ENCODE data around the gene KRT16.

Gene KRT16

GRCh38 chr17:41602524-41602923, 10.0 kb downstream of the KRT16 start:
- Histone ChIP-seq H3K18ac (ENCODE audit: low read depth in 1 of 2, low read length in 2 of 2) (no peak overlapping the region), H3K14ac (ENCODE audit: low read length in 2 of 2) (no peak overlapping the region), H2BK15ac (ENCODE audit: low read depth, poor library complexity, severe bottlenecking) (no peak overlapping the region), H3K27me3 (ENCODE audit: control insufficient read depth in 1 of 2, insufficient read depth in 1 of 2, low read length in 2 of 2) (peaks cover 13 to 25% of the 10 kb centered on the region in 2 experiments), H3K36me3 (ENCODE audit: control insufficient read depth in 1 of 2, insufficient read depth in 2 of 2, low read depth in 1 of 2, low read length in 2 of 2) (no peaks in the 10 kb centered on the region), H3K9ac (ENCODE audit: low read length) (no peak overlapping the region), H3K27ac (ENCODE audit: low read length, poor library complexity, severe bottlenecking) (no peak overlapping the region), H2BK5ac (ENCODE audit: low read depth, low read length, poor library complexity, severe bottlenecking) (no peak overlapping the region), H2AFZ (ENCODE audit: low read depth, low read length) (no peak overlapping the region), H3K9me3 (ENCODE audit: control insufficient read depth, low read length) (peaks cover 17% of the 10 kb centered on the region), H2AK5ac (ENCODE audit: low read length, severe bottlenecking) (no peak overlapping the region), H4K8ac (ENCODE audit: low read length) (no peak overlapping the region), H3K23ac (ENCODE audit: low read length in 2 of 2) (no peak overlapping the region), H3K4ac (ENCODE audit: low read depth in 1 of 2, low read length in 2 of 2) (no peak overlapping the region), H2BK120ac (ENCODE audit: low read depth, low read length) (no peak overlapping the region), H3K4me1 (ENCODE audit: control insufficient read depth, insufficient read depth, low read depth, low read length) (no peaks in the 10 kb centered on the region), H2BK12ac (ENCODE audit: low read length in 2 of 2) (no peak overlapping the region), H3K4me3 (ENCODE audit: insufficient read depth in 1 of 2, low read depth in 1 of 2, low read length in 2 of 2) (no peak overlapping the region), H3K79me1 (replicated peaks; ENCODE audit: low read length, poor library complexity, severe bottlenecking) (no peaks in the 10 kb centered on the region), H3K4me2 (ENCODE audit: low read length, poor library complexity, severe bottlenecking) (no peak overlapping the region), H4K91ac (ENCODE audit: low read length) (no peak overlapping the region)
- no peak for DNase-seq
- WGBS: 87% methylated on average over 2 of the region's 2 CpGs

- no peaks in the 10 kb centered on the region for H3K36me3 ChIP-seq (ENCODE audit: control insufficient read depth in 1 of 2, insufficient read depth in 2 of 2, low read depth in 1 of 2, low read length in 2 of 2)
- H2BK12ac ChIP-seq (ENCODE audit: low read length in 2 of 2): no peak overlapping the region
- H3K18ac ChIP-seq (ENCODE audit: low read depth in 1 of 2, low read length in 2 of 2): no peak overlapping the region
- H3K4ac ChIP-seq (ENCODE audit: low read depth in 1 of 2, low read length in 2 of 2): no peak overlapping the region
- no peak overlapping the region for H4K8ac ChIP-seq (ENCODE audit: low read length)
- H3K4me3 ChIP-seq (ENCODE audit: insufficient read depth in 1 of 2, low read depth in 1 of 2, low read length in 2 of 2): no peak overlapping the region
- 53% methylated on average over 4 of the region's 4 CpGs for WGBS
- no peak overlapping the region for H3K4me2 ChIP-seq (ENCODE audit: low read length, poor library complexity, severe bottlenecking)
- H3K23ac ChIP-seq (ENCODE audit: low read length in 2 of 2): no peak overlapping the region
- no peaks in the 10 kb centered on the region for H3K4me1 ChIP-seq (ENCODE audit: control insufficient read depth, insufficient read depth, low read depth, low read length)
- no peak overlapping the region for H2BK5ac ChIP-seq (ENCODE audit: low read depth, low read length, poor library complexity, severe bottlenecking)
- no peak overlapping the region for H2AFZ ChIP-seq (ENCODE audit: low read depth, low read length)
- H3K14ac ChIP-seq (ENCODE audit: low read length in 2 of 2): no peak overlapping the region
- no peak overlapping the region for H4K91ac ChIP-seq (ENCODE audit: low read length)
- DNase-seq: no peak
- no peak overlapping the region for H2BK120ac ChIP-seq (ENCODE audit: low read depth, low read length)
- peaks cover 21 to 37% of the 10 kb centered on the region in 2 experiments for H3K27me3 ChIP-seq (ENCODE audit: control insufficient read depth in 1 of 2, insufficient read depth in 1 of 2, low read length in 2 of 2)
- H3K79me1 ChIP-seq (replicated peaks; ENCODE audit: low read length, poor library complexity, severe bottlenecking): no peaks in the 10 kb centered on the region
- no peak overlapping the region for H3K9ac ChIP-seq (ENCODE audit: low read length)
- H2AK5ac ChIP-seq (ENCODE audit: low read length, severe bottlenecking): no peak overlapping the region
- no peak overlapping the region for H2BK15ac ChIP-seq (ENCODE audit: low read depth, poor library complexity, severe bottlenecking)
- no peaks in the 10 kb centered on the region for H3K9me3 ChIP-seq (ENCODE audit: control insufficient read depth, low read length)
- H3K27ac ChIP-seq (ENCODE audit: low read length, poor library complexity, severe bottlenecking): no peak overlapping the region
These were observed 12.2 kb downstream of the KRT16 start for GRCh38 chr17:41600318-41600717.

DNA sequence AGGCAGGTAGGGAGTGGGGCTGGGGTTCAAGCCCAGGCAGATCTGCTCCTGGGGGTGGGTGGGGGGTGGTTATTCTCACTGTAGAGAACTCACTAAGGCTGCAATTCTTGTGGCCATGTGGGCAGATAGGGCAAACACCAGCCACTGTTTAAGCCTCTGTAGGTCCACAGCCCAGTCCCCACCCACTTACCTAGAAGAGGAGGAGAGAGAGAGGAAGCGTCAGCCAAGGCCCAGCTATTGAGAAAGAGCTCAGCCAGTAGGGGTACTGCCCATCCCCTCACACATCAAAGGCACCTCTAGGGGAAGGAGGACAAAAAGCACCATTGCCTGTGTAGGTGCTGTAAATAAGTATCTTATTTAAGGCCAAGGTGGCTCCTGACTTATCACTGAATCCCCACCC, 12.9 kb downstream of the KRT16 start:
- Histone ChIP-seq H3K4me3 (ENCODE audit: insufficient read depth in 1 of 2, low read depth in 1 of 2, low read length in 2 of 2) (no peak overlapping the region), H3K4me2 (ENCODE audit: low read length, poor library complexity, severe bottlenecking) (no peak overlapping the region), H3K27me3 (ENCODE audit: control insufficient read depth in 1 of 2, insufficient read depth in 1 of 2, low read length in 2 of 2) (peaks cover 27 to 44% of the 10 kb centered on the region in 2 experiments), H3K23ac (ENCODE audit: low read length in 2 of 2) (no peak overlapping the region), H2BK5ac (ENCODE audit: low read depth, low read length, poor library complexity, severe bottlenecking) (no peak overlapping the region), H3K9me3 (ENCODE audit: control insufficient read depth, low read length) (no peaks in the 10 kb centered on the region), H3K27ac (ENCODE audit: low read length, poor library complexity, severe bottlenecking) (no peak overlapping the region), H3K14ac (ENCODE audit: low read length in 2 of 2) (no peak overlapping the region), H2BK15ac (ENCODE audit: low read depth, poor library complexity, severe bottlenecking) (no peak overlapping the region), H4K8ac (ENCODE audit: low read length) (no peak overlapping the region), H3K4ac (ENCODE audit: low read depth in 1 of 2, low read length in 2 of 2) (no peak overlapping the region), H3K18ac (ENCODE audit: low read depth in 1 of 2, low read length in 2 of 2) (no peak overlapping the region), H2AK5ac (ENCODE audit: low read length, severe bottlenecking) (no peak overlapping the region), H2BK12ac (ENCODE audit: low read length in 2 of 2) (no peak overlapping the region), H3K9ac (ENCODE audit: low read length) (no peak overlapping the region), H3K4me1 (ENCODE audit: control insufficient read depth, insufficient read depth, low read depth, low read length) (no peaks in the 10 kb centered on the region), H4K91ac (ENCODE audit: low read length) (no peak overlapping the region), H2BK120ac (ENCODE audit: low read depth, low read length) (no peak overlapping the region), H2AFZ (ENCODE audit: low read depth, low read length) (no peak overlapping the region), H3K36me3 (ENCODE audit: control insufficient read depth in 1 of 2, insufficient read depth in 2 of 2, low read depth in 1 of 2, low read length in 2 of 2) (no peaks in the 10 kb centered on the region), H3K79me1 (replicated peaks; ENCODE audit: low read length, poor library complexity, severe bottlenecking) (no peaks in the 10 kb centered on the region)
- no CpG with 5 or more reads among the region's 1 CpG for WGBS
- no peak for DNase-seq

DNA sequence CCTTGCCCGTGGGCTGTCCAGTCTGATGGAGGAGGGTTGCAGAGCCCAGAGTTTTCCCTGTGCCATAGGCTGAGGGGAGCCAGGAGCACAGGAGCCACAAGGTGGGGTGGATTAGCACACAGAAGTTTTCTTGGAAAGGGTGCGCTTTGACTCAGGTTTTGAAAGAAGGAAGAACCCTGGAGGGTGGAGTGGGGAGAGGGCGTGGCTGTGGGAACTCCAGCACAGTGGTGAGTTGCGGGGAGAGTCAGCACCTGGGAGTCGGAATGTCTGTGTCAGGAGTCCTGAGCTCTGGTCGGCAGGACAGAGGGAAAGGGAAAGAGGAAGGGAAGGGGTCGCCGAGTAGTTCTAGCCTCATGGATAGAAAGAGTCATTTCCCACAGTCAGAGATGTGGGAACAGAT, 17.0 kb downstream of the KRT16 start:
- H3K27ac ChIP-seq (ENCODE audit: low read length, poor library complexity, severe bottlenecking): no peak overlapping the region
- no peak overlapping the region for H3K4me3 ChIP-seq (ENCODE audit: insufficient read depth in 1 of 2, low read depth in 1 of 2, low read length in 2 of 2)
- no peaks in the 10 kb centered on the region for H3K9me3 ChIP-seq (ENCODE audit: control insufficient read depth, low read length)
- no peak overlapping the region for H3K23ac ChIP-seq (ENCODE audit: low read length in 2 of 2)
- no peaks in the 10 kb centered on the region for H3K4me1 ChIP-seq (ENCODE audit: control insufficient read depth, insufficient read depth, low read depth, low read length)
- no peak overlapping the region for H4K91ac ChIP-seq (ENCODE audit: low read length)
- H2BK12ac ChIP-seq (ENCODE audit: low read length in 2 of 2): no peak overlapping the region
- WGBS: 74% methylated on average over 7 of the region's 8 CpGs
- no peak overlapping the region for H2AK5ac ChIP-seq (ENCODE audit: low read length, severe bottlenecking)
- H2BK5ac ChIP-seq (ENCODE audit: low read depth, low read length, poor library complexity, severe bottlenecking): no peak overlapping the region
- H4K8ac ChIP-seq (ENCODE audit: low read length): no peak overlapping the region
- no peak overlapping the region for H3K4me2 ChIP-seq (ENCODE audit: low read length, poor library complexity, severe bottlenecking)
- no peak overlapping the region for H2AFZ ChIP-seq (ENCODE audit: low read depth, low read length)
- H3K4ac ChIP-seq (ENCODE audit: low read depth in 1 of 2, low read length in 2 of 2): no peak overlapping the region
- no peak overlapping the region for H3K9ac ChIP-seq (ENCODE audit: low read length)
- no peak overlapping the region for H3K14ac ChIP-seq (ENCODE audit: low read length in 2 of 2)
- H3K79me1 ChIP-seq (replicated peaks; ENCODE audit: low read length, poor library complexity, severe bottlenecking): no peaks in the 10 kb centered on the region
- peaks cover 38 to 59% of the 10 kb centered on the region in 2 experiments for H3K27me3 ChIP-seq (ENCODE audit: control insufficient read depth in 1 of 2, insufficient read depth in 1 of 2, low read length in 2 of 2)
- no peaks in the 10 kb centered on the region for H3K36me3 ChIP-seq (ENCODE audit: control insufficient read depth in 1 of 2, insufficient read depth in 2 of 2, low read depth in 1 of 2, low read length in 2 of 2)
- no peak overlapping the region for H3K18ac ChIP-seq (ENCODE audit: low read depth in 1 of 2, low read length in 2 of 2)
- H2BK120ac ChIP-seq (ENCODE audit: low read depth, low read length): no peak overlapping the region
- no peak overlapping the region for H2BK15ac ChIP-seq (ENCODE audit: low read depth, poor library complexity, severe bottlenecking)
- no peak for DNase-seq
